SK-N-SH (cell line): ENCODE results near the gene AP4M1.

ENCODE experiments used
- EP300 ChIP-seq, 2 experiments: IDR thresholded peaks; 2 replicates each; pipeline versions ENCODE4 v1.4.0 to v1.6.1; 2012; ENCODE audit warnings: borderline replicate concordance in 1 of 2, low read depth in 1 of 2, low read length in 1 of 2
- EZH2phosphoT487 ChIP-seq: fragments of 200-600 bp; sonication (generic); IDR thresholded peaks from 2 replicates; pipeline ENCODE4 v1.6.1; 2017; ENCODE audit warnings: low read depth, mixed run types, mild to moderate bottlenecking, antibody characterized with exemption, moderate library complexity, borderline replicate concordance
- FOSL2 ChIP-seq: IDR thresholded peaks from 2 replicates; pipeline ENCODE4 v1.4.0; 2012; ENCODE audit warnings: low read depth, mild to moderate bottlenecking, moderate library complexity, borderline replicate concordance
- FOXM1 ChIP-seq: IDR thresholded peaks from 2 replicates; pipeline ENCODE4 v1.4.0; 2012; ENCODE audit warnings: low read depth, mild to moderate bottlenecking
- GATA2 ChIP-seq: sonication (generic); formaldehyde crosslinking; IDR thresholded peaks from 2 replicates; pipeline ENCODE4 v1.5.0; 2020; ENCODE audit warnings: mild to moderate bottlenecking, missing genetic modification reagents
- MAX ChIP-seq: IDR thresholded peaks from 2 replicates; pipeline ENCODE4 v1.4.0; 2012; ENCODE audit warnings: low read depth
- POLR2AphosphoS5 ChIP-seq: IDR thresholded peaks from 2 replicates; pipeline ENCODE4 v1.6.1; 2012; ENCODE audit warnings: low read depth, low read length
- RCOR1 ChIP-seq: fragments of 150-350 bp; IDR thresholded peaks from 2 replicates; pipeline ENCODE4 v1.6.1; 2017; ENCODE audit warnings: antibody characterized with exemption, low read length
- RFX5 ChIP-seq: IDR thresholded peaks from 2 replicates; pipeline ENCODE4 v1.6.1; 2012; ENCODE audit warnings: mild to moderate bottlenecking, improper control_type of control experiment, low read length
- SIN3A ChIP-seq: IDR thresholded peaks from 2 replicates; pipeline ENCODE4 v1.6.1; 2012; ENCODE audit warnings: low read depth, mild to moderate bottlenecking, low read length, moderate library complexity, borderline replicate concordance
- TAF1 ChIP-seq: IDR thresholded peaks from 2 replicates; pipeline ENCODE4 v1.6.1; 2012; ENCODE audit warnings: low read depth, mild to moderate bottlenecking, low read length, moderate library complexity, borderline replicate concordance
- TF ChIP-seq, protein P1 (sequence below): fragments of 200-600 bp; sonication (generic); IDR thresholded peaks from 2 replicates; pipeline ENCODE4 v1.6.1; 2017; ENCODE audit warnings: antibody characterized with exemption, mild to moderate bottlenecking, moderate library complexity
- TF ChIP-seq, protein P2 (sequence below): fragments of 150-350 bp; IDR thresholded peaks from 2 replicates; pipeline ENCODE4 v1.6.1; 2017; ENCODE audit warnings: antibody characterized with exemption, low read length, low read depth, borderline replicate concordance
- TF ChIP-seq, protein P3 (sequence below): IDR thresholded peaks from 2 replicates; pipeline ENCODE4 v1.4.0; 2012; ENCODE audit warnings: low read depth, borderline replicate concordance

GRCh38 chr7:100141555-100141949 is 40.1 kb downstream of the AP4M1 start:
- no peak for TF ChIP-seq EZH2phosphoT487
- no peak for TF ChIP-seq SIN3A
- TF ChIP-seq FOSL2: no peak
- TF ChIP-seq, protein P1, sequence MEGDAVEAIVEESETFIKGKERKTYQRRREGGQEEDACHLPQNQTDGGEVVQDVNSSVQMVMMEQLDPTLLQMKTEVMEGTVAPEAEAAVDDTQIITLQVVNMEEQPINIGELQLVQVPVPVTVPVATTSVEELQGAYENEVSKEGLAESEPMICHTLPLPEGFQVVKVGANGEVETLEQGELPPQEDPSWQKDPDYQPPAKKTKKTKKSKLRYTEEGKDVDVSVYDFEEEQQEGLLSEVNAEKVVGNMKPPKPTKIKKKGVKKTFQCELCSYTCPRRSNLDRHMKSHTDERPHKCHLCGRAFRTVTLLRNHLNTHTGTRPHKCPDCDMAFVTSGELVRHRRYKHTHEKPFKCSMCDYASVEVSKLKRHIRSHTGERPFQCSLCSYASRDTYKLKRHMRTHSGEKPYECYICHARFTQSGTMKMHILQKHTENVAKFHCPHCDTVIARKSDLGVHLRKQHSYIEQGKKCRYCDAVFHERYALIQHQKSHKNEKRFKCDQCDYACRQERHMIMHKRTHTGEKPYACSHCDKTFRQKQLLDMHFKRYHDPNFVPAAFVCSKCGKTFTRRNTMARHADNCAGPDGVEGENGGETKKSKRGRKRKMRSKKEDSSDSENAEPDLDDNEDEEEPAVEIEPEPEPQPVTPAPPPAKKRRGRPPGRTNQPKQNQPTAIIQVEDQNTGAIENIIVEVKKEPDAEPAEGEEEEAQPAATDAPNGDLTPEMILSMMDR: no peak
- TF ChIP-seq TAF1: no peak
- no peak for TF ChIP-seq EP300 (IDR thresholded peaks at IDR 0.05; ENCODE audit: borderline replicate concordance in 1 of 2, low read depth in 1 of 2, low read length in 1 of 2)
- no peak for TF ChIP-seq FOXM1
- no peak for TF ChIP-seq MAX
- TF ChIP-seq, protein P2, sequence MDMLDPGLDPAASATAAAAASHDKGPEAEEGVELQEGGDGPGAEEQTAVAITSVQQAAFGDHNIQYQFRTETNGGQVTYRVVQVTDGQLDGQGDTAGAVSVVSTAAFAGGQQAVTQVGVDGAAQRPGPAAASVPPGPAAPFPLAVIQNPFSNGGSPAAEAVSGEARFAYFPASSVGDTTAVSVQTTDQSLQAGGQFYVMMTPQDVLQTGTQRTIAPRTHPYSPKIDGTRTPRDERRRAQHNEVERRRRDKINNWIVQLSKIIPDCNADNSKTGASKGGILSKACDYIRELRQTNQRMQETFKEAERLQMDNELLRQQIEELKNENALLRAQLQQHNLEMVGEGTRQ: no peak
- TF ChIP-seq GATA2: no peak
- no peak for TF ChIP-seq POLR2AphosphoS5
- no peak for TF ChIP-seq RCOR1
- TF ChIP-seq, protein P3, sequence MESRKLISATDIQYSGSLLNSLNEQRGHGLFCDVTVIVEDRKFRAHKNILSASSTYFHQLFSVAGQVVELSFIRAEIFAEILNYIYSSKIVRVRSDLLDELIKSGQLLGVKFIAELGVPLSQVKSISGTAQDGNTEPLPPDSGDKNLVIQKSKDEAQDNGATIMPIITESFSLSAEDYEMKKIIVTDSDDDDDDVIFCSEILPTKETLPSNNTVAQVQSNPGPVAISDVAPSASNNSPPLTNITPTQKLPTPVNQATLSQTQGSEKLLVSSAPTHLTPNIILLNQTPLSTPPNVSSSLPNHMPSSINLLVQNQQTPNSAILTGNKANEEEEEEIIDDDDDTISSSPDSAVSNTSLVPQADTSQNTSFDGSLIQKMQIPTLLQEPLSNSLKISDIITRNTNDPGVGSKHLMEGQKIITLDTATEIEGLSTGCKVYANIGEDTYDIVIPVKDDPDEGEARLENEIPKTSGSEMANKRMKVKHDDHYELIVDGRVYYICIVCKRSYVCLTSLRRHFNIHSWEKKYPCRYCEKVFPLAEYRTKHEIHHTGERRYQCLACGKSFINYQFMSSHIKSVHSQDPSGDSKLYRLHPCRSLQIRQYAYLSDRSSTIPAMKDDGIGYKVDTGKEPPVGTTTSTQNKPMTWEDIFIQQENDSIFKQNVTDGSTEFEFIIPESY: no peak
- TF ChIP-seq RFX5: no peak
